H1 (cell line): ENCODE results near the gene FRY. TPM values are rescaled to one million over a fixed set of nuclear protein-coding genes. Genes with fewer than 3 reads are reported as not detected.

Source experiments
- CTCF ChIA-PET: fragments of 300-600 bp; sonication (Branson Sonifier 250); formaldehyde crosslinking; loops from one replicate; lab custom pipeline; 2021; ENCODE audit not compliant: partially characterized antibody; lab: Charles Lee
- POLR2A ChIA-PET: fragments of 300-600 bp; sonication (Branson Sonifier 250); formaldehyde crosslinking; loops from one replicate; lab custom pipeline; 2021; ENCODE audit warnings: inconsistent platforms; ENCODE audit not compliant: partially characterized antibody; lab: Charles Lee
- DNase-seq, 2 experiments: peaks; one replicate each; pipeline versions ENCODE4 v3.0.0 to v3.0.0-alpha.2; 2010 to 2022; ENCODE audit warnings: low spot score in 2 of 2, low read depth in 1 of 2, mixed read lengths in 1 of 2
- FAIRE-seq: peaks from 2 replicates; lab custom pipeline; 2011; peaks lifted over from hg19 to GRCh38; lab: Jason Lieb, UNC
- H2AFZ ChIP-seq: 2 replicates; pipeline ENCODE4 v1.8.1; 2012; ENCODE audit warnings: low read length, inconsistent platforms
- H2AK5ac ChIP-seq: 2 replicates; pipeline ENCODE4 v1.6.1; 2013; ENCODE audit warnings: low read depth, low read length
- H2BK120ac ChIP-seq: replicated peaks from 2 replicates; pipeline ENCODE3; 2013; ENCODE audit warnings: low read depth, low read length, inconsistent platforms
- H2BK12ac ChIP-seq: 2 replicates; pipeline ENCODE4 v1.6.1; 2013; ENCODE audit warnings: low read depth, low read length
- H2BK15ac ChIP-seq: 2 replicates; pipeline ENCODE4 v1.6.1; 2013; ENCODE audit warnings: low read length
- H2BK20ac ChIP-seq: 2 replicates; pipeline ENCODE4 v1.6.1; 2013; ENCODE audit warnings: low read length
- H2BK5ac ChIP-seq: 2 replicates; pipeline ENCODE4 v1.6.1; 2013; ENCODE audit warnings: low read depth, low read length
- H3K14ac ChIP-seq: 2 replicates; pipeline ENCODE4 v1.6.1; 2013; ENCODE audit warnings: inconsistent platforms; ENCODE audit not compliant: insufficient read length
- H3K18ac ChIP-seq: 2 replicates; pipeline ENCODE4 v1.6.1; 2013; ENCODE audit warnings: low read length; ENCODE audit errors: extremely low read depth
- H3K23ac ChIP-seq: 2 replicates; pipeline ENCODE4 v1.6.1; 2013; ENCODE audit warnings: inconsistent platforms; ENCODE audit not compliant: insufficient read length
- H3K23me2 ChIP-seq: 2 replicates; pipeline ENCODE4 v1.6.1; 2013; ENCODE audit warnings: low read depth, low read length
- H3K27ac ChIP-seq: 2 replicates; pipeline ENCODE4 v1.6.1; 2011; ENCODE audit warnings: low read depth, low read length, inconsistent platforms
- H3K27me3 ChIP-seq, 4 experiments: replicated peaks in 1 of 4; 1 replicate in 1 of 4; 2 replicates in 3 of 4; pipeline versions ENCODE4 v1.6.1 to v1.8.1; 2011 to 2013; ENCODE audit warnings: low read length in 3 of 4, mild to moderate bottlenecking in 3 of 4, inconsistent platforms in 2 of 4, mixed read lengths in 2 of 4, moderate library complexity in 1 of 4; ENCODE audit not compliant: control insufficient read depth in 3 of 4, insufficient read depth in 3 of 4; ENCODE audit errors: extremely low read depth in 1 of 4
- H3K36me3 ChIP-seq, 4 experiments: 2 replicates each; pipeline versions ENCODE4 v1.6.1 to v1.8.1; 2011 to 2013; ENCODE audit warnings: mild to moderate bottlenecking in 4 of 4, low read length in 3 of 4, moderate library complexity in 2 of 4, control low read depth in 1 of 4, inconsistent platforms in 1 of 4; ENCODE audit not compliant: insufficient read depth in 4 of 4, control insufficient read depth in 2 of 4
- H3K4ac ChIP-seq: replicated peaks from 2 replicates; pipeline ENCODE3; 2013; ENCODE audit warnings: low read length, low read depth, mixed read lengths, inconsistent platforms; ENCODE audit not compliant: insufficient read length
- H3K4me1 ChIP-seq, 4 experiments: replicated peaks in 1 of 4; 1 replicate in 1 of 4; 2 replicates in 3 of 4; pipeline versions ENCODE4 v1.6.1 to v1.8.1; 2011 to 2013; ENCODE audit warnings: low read length in 3 of 4, inconsistent platforms in 2 of 4, mixed read lengths in 1 of 4; ENCODE audit not compliant: insufficient read depth in 4 of 4, control insufficient read depth in 3 of 4
- H3K4me2 ChIP-seq, 2 experiments: 2 replicates each; pipeline versions ENCODE4 v1.6.1 to v1.8.1; 2011 to 2013; ENCODE audit warnings: low read depth in 2 of 2, low read length in 2 of 2, control low read depth in 1 of 2, inconsistent platforms in 1 of 2, mild to moderate bottlenecking in 1 of 2; ENCODE audit not compliant: insufficient read depth in 1 of 2
- H3K4me3 ChIP-seq, 4 experiments: fragments of 200-600, 300-600 bp in 1 of 4; sonication (generic), shearing (Covaris generic), sonication (Bioruptor Twin) in 1 of 4; 2 replicates each; pipeline versions ENCODE4 v1.5.1 to v1.8.1; 2011 to 2016; ENCODE audit warnings: low read length in 4 of 4, low read depth in 3 of 4, control low read depth in 2 of 4, inconsistent platforms in 2 of 4, mild to moderate bottlenecking in 2 of 4, mixed read lengths in 1 of 4, moderate library complexity in 1 of 4; ENCODE audit not compliant: insufficient read depth in 2 of 4; ENCODE audit errors: extremely low read depth in 1 of 4
- H3K56ac ChIP-seq: replicated peaks from 2 replicates; pipeline ENCODE3; 2013; ENCODE audit warnings: low read depth, mild to moderate bottlenecking, mixed read lengths, low read length, inconsistent platforms; ENCODE audit not compliant: insufficient read length
- H3K79me1 ChIP-seq: 2 replicates; pipeline ENCODE4 v1.6.1; 2013; ENCODE audit warnings: low read depth, low read length, control low read depth
- H3K79me2 ChIP-seq, 2 experiments: 2 replicates each; pipeline versions ENCODE4 v1.6.1 to v1.8.1; 2012 to 2013; ENCODE audit warnings: low read length in 2 of 2, mild to moderate bottlenecking in 2 of 2, inconsistent platforms in 1 of 2; ENCODE audit not compliant: insufficient read depth in 2 of 2, control insufficient read depth in 1 of 2
- H3K9ac ChIP-seq, 4 experiments: replicated peaks in 1 of 4; 1 replicate in 1 of 4; 2 replicates in 3 of 4; pipeline versions ENCODE4 v1.6.1 to v1.8.1; 2011 to 2013; ENCODE audit warnings: low read depth in 3 of 4, low read length in 3 of 4, control low read depth in 2 of 4, mild to moderate bottlenecking in 2 of 4, moderate library complexity in 2 of 4, inconsistent platforms in 1 of 4; ENCODE audit errors: extremely low read depth in 1 of 4
- H3K9me3 ChIP-seq, 2 experiments: 2 replicates each; pipeline versions ENCODE4 v1.6.1 to v1.8.1; 2012 to 2013; ENCODE audit warnings: mild to moderate bottlenecking in 2 of 2, moderate library complexity in 2 of 2, control low read depth in 1 of 2, inconsistent platforms in 1 of 2, low read depth in 1 of 2, low read length in 1 of 2, mixed read lengths in 1 of 2; ENCODE audit not compliant: insufficient read depth in 2 of 2
- H4K20me1 ChIP-seq, 2 experiments: replicated peaks in 1 of 2; 2 replicates each; pipeline versions ENCODE3 to v1.8.1; 2011 to 2013; ENCODE audit warnings: inconsistent platforms in 2 of 2, low read length in 2 of 2, mild to moderate bottlenecking in 1 of 2; ENCODE audit not compliant: insufficient read depth in 2 of 2, control insufficient read depth in 1 of 2
- H4K5ac ChIP-seq: 2 replicates; pipeline ENCODE4 v1.6.1; 2013; ENCODE audit warnings: low read length, low read depth, mixed read lengths, inconsistent platforms; ENCODE audit not compliant: insufficient read length
- H4K8ac ChIP-seq: 2 replicates; pipeline ENCODE4 v1.8.0; 2013; ENCODE audit warnings: mild to moderate bottlenecking, moderate library complexity, low read length, inconsistent platforms; ENCODE audit not compliant: insufficient read depth; ENCODE audit errors: extremely low read depth
- H4K91ac ChIP-seq: replicated peaks from 2 replicates; pipeline ENCODE3; 2013; ENCODE audit warnings: low read length, mixed read lengths, inconsistent platforms; ENCODE audit not compliant: insufficient read length
- ASH2L ChIP-seq: fragments of 200-600, 300-600 bp; sonication (generic); IDR thresholded peaks from one replicate; pipeline ENCODE4 v1.7.1; 2017; ENCODE audit warnings: low read length
- CHD1 ChIP-seq: IDR thresholded peaks from 2 replicates; pipeline ENCODE4 v1.6.1; 2012; ENCODE audit warnings: low read depth, low read length, improper control_type of control experiment
- HDAC2 ChIP-seq, 2 experiments: fragments of 300-600 bp in 1 of 2; sonication (generic) in 1 of 2; IDR thresholded peaks; 2 replicates each; pipeline ENCODE4 v1.6.1; 2011 to 2012; ENCODE audit warnings: low read depth in 2 of 2, low read length in 2 of 2, mild to moderate bottlenecking in 2 of 2, moderate library complexity in 2 of 2, borderline replicate concordance in 1 of 2, inconsistent platforms in 1 of 2
- POU5F1 ChIP-seq: IDR thresholded peaks from 2 replicates; pipeline ENCODE4 v1.6.1; 2011; ENCODE audit warnings: low read depth, mild to moderate bottlenecking, low read length, moderate library complexity
- SIN3A ChIP-seq, 2 experiments: IDR thresholded peaks in 1 of 2; conservative IDR thresholded peaks in 1 of 2; 2 replicates each; pipeline ENCODE4 v1.6.1; 2011 to 2012; ENCODE audit warnings: low read length in 2 of 2, improper control_type of control experiment in 1 of 2, low read depth in 1 of 2, mild to moderate bottlenecking in 1 of 2
- SP1 ChIP-seq: IDR thresholded peaks from 2 replicates; pipeline ENCODE4 v1.6.1; 2011; ENCODE audit warnings: low read depth, low read length
- SP4 ChIP-seq: IDR thresholded peaks from 2 replicates; pipeline ENCODE4 v1.6.1; 2012; ENCODE audit warnings: low read length, inconsistent platforms
- TCF12 ChIP-seq: IDR thresholded peaks from 2 replicates; pipeline ENCODE4 v1.6.1; 2011; ENCODE audit warnings: low read depth, mild to moderate bottlenecking, low read length
- USF2 ChIP-seq: IDR thresholded peaks from 2 replicates; pipeline ENCODE4 v1.6.1; 2011; ENCODE audit warnings: low read length, improper control_type of control experiment
- WGBS, 2 experiments: shearing (Covaris generic) in 1 of 2; methylation state at CpG; one replicate each; pipeline versions ENCODE4 v1.1.6 to v1.1.7; 2013 to 2015; ENCODE audit warnings: low lambda C conversion rate in 2 of 2, mixed read lengths in 2 of 2, inconsistent platforms in 1 of 2, low coverage in 1 of 2, missing lambda C conversion rate in 1 of 2; ENCODE audit not compliant: insufficient replicate concordance in 2 of 2, insufficient coverage in 1 of 2, insufficient read length in 1 of 2; ENCODE audit errors: extremely low coverage in 1 of 2, missing lambda C conversion rate in 1 of 2; 5-methylcytosine and 5-hydroxymethylcytosine counted together
- polyA plus RNA-seq, 7 experiments: library from polyadenylated mRNA; depleted of rRNA in 3 of 7; stranded (reverse) in 5 of 7; unstranded in 2 of 7; fragments of >200 nt in 5 of 7; fragments of 200-250 nt in 2 of 7; gene quantifications; 1 replicate in 5 of 7; 2 replicates in 1 of 7; 4 replicates in 1 of 7; pipeline versions ENCODE4 v1.2.1 to v1.2.3, GENCODE V29; 2011 to 2013; ENCODE audit warnings: missing spikeins in 2 of 7, mixed read lengths in 2 of 7
- total RNA-seq: library from RNA; stranded (reverse); fragmentation: NEBNext Ultra II Directional; extraction: Animal tissue kit (Norgen Biotek cat#: 25700); gene quantifications from 2 replicates; pipeline ENCODE4 v1.2.1, GENCODE V29; 2021

The FRY gene
- total and polyA plus RNA-seq, 2 of the 8 experiments (the other 6 are each of a cell fraction or from before 2014, with no cell fraction given), result 4.3 to 9.2 TPM

- TF ChIP-seq SIN3A (conservative IDR thresholded peaks at IDR 0.05 in 1 of 2, IDR thresholded peaks at IDR 0.05 in 1 of 2; ENCODE audit: low read depth in 1 of 2, low read length in 2 of 2), result no peak
- TF ChIP-seq POU5F1, result no peak
- no peak for TF ChIP-seq USF2
- TF ChIP-seq CHD1, result no peak
- TF ChIP-seq TCF12, result no peak
- TF ChIP-seq ASH2L, result no peak
- no peak for TF ChIP-seq HDAC2 (IDR thresholded peaks at IDR 0.05; ENCODE audit: borderline replicate concordance in 1 of 2, low read depth in 2 of 2, low read length in 2 of 2)
- TF ChIP-seq SP4, result no peak
- TF ChIP-seq SP1, result no peak
- Histone ChIP-seq H2BK5ac (no peak overlapping the region), H3K36me3 (no peaks in the 10 kb centered on the region), H2AFZ (no peak overlapping the region), H3K27ac (no peak overlapping the region), H3K14ac (no peak overlapping the region), H3K23me2 (no peaks in the 10 kb centered on the region), H3K18ac (no peak overlapping the region), H3K9me3 (no peaks in the 10 kb centered on the region), H4K8ac (no peak overlapping the region), H3K4ac (no peak overlapping the region), H3K4me1 (no peaks in the 10 kb centered on the region), H4K91ac (no peak overlapping the region), H3K79me1 (no peaks in the 10 kb centered on the region), H3K79me2 (no peaks in the 10 kb centered on the region), H2BK12ac (no peak overlapping the region), H3K9ac (no peak overlapping the region), H3K27me3 (no peaks in the 10 kb centered on the region), H3K4me2 (no peak overlapping the region), H3K4me3 (no peak overlapping the region), H4K20me1 (no peaks in the 10 kb centered on the region), H2AK5ac (no peak overlapping the region), H2BK120ac (no peak overlapping the region), H2BK20ac (no peak overlapping the region), H4K5ac (no peak overlapping the region), H3K23ac (no peak overlapping the region), H2BK15ac (no peak overlapping the region), H3K56ac (no peak overlapping the region)
- ChIA-PET POLR2A (no interaction called here), CTCF (interaction anchor here (0.9 kb wide), 1 partner anchor 85 kb away, joined by 3 read pairs; no protein-coding TSS in a partner anchor)
- 86% methylated on average over 1 of the region's 1 CpG; no CpG with 5 or more reads in 1 of the 2 experiments for WGBS, 2 experiments
- FAIRE-seq, result no peak
- DNase-seq, result no peak
Observed at GRCh38 chr13:32080328-32080744, 48.8 kb downstream of the FRY start.
